Measurements from ENCODE around the gene CPVL. TPM values are rescaled to one million over a fixed set of nuclear protein-coding genes. Genes with fewer than 3 reads are reported as not detected.

CPVL gene
- total RNA-seq, 1 donor from 2014 or later = 72.6 TPM

DNA sequence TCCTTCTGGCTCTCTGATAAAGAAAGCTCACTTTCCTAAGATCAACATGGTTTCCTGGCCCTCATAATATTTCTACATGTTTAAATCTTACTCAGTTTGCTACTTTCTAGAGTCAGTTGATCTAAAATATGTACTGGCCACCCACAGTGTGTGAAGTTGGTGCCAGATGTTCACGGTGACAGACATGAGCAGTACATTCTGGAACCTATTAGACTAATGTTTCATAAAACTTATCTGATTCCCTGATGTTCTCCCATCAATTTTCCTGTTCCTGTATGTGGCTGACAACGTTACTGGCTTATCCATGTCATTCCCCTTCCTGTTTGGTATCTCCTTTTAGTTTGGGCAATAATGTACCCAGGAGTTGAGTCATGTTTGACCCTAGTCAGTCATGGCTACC is 13.7 kb upstream of the CPVL start:
- ATAC-seq (no peak), DNase-seq (no peak)
- intact Hi-C loops (cut with micrococcal nuclease) = no loop called here

DNA sequence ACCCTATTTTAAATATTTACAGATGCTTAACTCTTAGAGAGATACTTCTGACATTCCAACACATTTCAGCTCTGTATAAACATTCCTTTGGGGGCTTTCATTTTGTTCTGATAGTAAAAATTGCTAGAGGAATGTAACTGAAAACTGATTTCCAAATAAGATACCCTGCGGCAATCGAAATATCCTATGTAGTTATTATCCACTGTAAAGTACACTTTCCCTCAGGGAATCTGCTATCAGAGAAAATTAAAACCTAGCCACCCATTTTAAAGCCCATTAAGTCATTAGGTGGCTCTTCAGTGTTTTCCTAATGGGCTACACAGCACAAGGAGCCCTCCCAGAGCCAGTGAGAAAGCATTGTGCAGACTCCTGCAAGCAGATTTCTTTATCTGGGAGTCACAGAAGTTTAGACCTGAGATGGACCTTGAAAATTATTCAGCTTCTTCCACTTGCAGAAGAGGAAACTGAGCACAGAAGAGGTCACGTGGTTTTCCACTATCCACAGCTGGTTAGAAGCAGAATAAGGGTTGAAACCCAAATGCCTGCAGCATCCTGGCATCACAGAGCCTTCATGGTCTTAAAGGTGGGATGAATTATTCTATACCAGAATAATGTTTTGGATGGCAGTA is 12.6 kb upstream of the CPVL start:
- intact Hi-C loops (cut with micrococcal nuclease) = no loop called here

DNA sequence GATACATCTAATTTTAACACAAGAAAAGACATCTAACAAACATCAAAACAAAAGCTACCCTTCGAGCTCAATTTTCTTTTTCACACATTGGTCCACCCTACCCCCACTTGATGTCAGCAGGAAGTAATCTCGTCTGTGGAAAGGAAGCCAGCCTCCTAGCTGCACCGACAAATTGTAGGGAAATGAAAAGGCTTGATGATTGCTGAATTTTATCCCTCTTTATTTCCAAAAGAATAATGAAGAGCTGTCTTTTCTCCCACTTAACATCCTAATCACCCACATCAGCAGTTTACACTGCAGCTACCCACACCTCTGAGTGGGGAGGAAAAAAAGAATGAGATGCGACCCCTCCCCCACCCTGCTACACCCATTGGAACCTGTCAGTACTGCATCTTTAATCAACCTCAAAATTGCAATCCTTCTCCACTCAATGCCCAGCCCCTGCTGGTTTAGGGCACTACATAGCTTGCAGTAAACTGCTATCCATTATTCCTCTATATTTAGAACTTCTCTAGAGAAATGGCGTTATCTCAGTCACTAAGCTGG is 10.6 kb upstream of the CPVL start:
- ATAC-seq = peak; percentile 70
- DNase-seq = no peak

More for the DNA sequence above, 12.6 kb upstream of the CPVL start:
- ATAC-seq (no peak), DNase-seq (no peak)

DNA sequence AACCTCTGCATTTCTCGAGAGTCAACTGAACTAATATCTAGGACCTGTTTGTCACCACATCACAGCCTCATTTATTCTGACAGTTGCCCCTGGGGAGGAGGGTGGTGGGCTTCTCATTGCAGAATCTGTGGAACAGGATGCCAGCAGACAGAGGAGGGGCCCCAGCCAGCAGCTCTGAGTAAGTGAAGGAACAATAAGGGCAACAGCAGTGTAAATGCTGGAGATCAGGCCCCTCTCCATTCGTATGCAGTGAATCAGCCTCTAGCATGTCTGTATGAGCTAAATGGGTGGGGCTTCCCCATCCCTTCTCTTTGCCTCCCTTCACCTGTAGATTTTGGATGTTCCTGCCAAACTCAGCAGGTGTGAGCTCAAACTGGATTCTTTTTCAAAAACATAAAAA is 7.7 kb upstream of the CPVL start:
- ATAC-seq = no peak
- no peak for DNase-seq
- intact Hi-C loops (cut with micrococcal nuclease) = no loop called here

More for the DNA sequence above, 10.6 kb upstream of the CPVL start:
- intact Hi-C loops (cut with micrococcal nuclease) = no loop called here

DNA sequence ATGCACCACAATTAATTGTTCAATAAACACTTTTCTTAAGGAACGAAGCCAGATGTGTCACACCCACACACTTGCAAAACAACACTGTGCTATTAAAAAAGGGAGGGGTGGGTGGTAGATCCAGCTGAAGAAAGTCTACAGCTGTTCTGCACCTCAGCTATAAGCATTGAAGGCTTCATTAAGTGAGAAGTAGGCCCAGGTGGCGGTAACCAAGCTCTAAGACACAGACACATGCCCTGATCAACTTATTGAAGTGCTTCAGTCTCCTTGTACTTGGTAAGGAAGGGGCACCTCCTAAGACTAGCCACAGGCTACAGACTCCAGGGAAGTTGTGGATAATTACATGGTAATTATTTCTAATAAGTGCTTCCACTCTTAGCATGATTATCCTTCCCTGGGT is 4.5 kb upstream of the CPVL start:
- DNase-seq (no peak), ATAC-seq (no peak)
- intact Hi-C loops (cut with micrococcal nuclease) = no loop called here

DNA sequence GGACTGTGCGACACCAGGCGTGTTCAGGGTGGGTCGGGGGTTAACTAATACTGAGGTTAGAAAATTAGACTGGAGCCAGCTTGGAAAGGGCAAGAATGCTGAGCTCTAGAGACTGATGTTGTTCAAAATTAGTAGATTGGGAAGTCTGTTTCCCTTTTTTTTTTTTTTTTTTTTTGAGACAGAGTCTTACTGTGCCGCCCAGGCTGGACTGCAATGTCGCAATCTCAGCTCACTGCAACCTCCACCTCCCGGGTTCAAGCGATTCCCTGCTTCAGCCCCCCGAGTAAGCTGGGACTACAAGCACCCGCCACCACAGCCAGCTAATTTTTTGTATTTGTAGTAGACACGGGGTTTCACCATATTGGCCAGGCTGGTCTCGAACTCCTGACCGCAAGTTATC is 2.7 kb upstream of the CPVL start:
- ATAC-seq (no peak), DNase-seq (no peak)
- intact Hi-C loops (cut with micrococcal nuclease) = no loop called here

DNA sequence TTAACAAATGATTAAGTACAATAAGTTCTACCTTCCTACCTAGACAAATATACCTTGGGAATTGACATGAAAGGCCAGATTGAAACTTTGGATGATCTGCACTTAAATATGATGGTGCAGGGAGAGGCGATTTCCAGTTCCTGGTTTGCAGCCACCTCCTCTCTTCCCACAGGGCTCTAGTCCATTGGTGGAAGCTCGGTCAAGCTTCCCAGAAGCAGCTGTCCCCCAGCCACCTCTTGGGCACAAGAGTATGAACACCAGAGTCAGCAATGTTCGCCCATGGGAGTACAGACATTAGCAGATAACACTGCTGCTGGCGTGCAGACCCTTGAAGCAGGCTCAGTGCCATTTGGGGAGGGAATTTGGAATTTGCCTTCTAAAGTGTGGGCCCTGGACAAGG is 1.5 kb upstream of the CPVL start:
- intact Hi-C loops (cut with micrococcal nuclease) = no loop called here

DNA sequence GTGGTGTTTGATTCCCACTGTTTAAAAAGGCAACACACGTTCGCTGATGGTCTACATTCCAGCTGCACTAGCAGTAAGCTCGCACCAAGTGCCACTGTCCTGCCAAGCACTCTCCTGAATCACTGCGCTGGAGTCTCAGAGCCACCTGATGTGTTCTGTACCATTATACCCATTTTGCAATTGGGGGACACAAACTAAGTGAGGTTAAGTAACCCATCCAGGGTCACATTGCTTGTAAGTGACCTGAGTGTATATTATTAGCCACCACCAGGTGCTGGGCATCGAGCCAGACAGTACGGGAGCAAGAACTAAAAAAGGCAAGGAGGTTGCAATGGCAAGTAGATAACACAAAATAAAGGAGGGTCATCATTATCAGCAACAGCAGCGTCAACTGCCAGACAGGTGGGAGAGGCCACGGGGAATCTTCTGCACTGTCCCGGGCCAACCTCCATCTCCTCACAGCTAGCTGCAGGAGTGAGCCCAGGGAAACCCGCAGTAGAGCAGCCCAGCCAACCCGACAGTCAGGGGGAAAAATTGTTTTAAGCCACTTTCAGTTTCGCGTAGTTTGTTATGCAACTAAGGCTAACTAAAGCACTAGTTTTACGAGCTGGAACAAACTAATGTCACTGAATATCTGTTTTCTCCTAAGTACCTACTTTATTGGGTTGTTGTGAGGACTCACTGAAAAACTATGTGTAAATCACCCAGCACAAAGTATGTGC is 712 bp upstream of the CPVL start:
- ATAC-seq = peak; percentile 77
- intact Hi-C loops (cut with micrococcal nuclease) = no loop called here
- peak; percentile 79 for DNase-seq

More for the DNA sequence above, 1.5 kb upstream of the CPVL start:
- ATAC-seq (peak; percentile 58), DNase-seq (no peak)

DNA sequence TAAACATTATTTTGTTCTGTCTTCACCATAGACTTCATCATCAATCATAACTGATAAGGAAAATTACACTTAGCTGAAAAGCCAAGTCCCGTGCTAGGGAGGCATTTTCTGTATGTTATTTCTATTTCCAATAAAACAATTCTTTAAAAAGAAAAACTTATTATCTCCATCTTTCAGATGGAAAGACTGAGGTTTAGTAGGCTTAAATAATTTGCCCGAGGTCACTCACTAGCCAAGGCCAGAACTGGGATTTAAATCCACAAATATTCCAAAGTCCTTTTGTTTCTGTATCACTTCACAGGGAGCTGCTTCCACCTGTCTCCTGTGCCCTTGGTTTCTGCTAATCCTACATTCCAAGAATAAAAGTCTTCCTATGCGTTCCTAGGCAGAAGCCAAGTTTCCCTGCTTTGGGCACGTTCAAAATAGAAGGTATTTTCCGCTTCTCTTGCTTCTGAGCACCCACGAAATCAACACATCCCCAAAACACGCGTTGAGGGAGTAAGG is 732 bp downstream of the CPVL start:
- ATAC-seq (no peak), DNase-seq (no peak)
- intact Hi-C loops (cut with micrococcal nuclease) = no loop called here

DNA sequence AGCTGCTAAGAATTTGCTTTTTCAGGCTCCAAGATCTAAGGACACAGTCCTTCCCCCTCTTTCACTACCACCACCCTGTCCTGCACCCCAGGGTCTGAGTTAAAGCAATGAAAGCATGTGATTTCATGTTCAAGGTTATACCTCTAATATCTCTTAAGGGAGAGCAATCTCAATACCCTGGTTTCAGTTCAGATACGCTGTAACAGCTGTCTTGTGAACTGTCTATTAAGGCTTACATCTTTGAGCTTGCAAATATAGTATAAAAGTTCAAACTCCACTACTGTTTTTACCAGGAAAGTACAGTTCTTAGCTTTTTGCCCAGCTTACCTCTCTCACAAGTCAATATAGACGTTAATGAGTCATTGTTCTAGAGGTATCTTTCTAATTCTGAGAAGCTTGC is 2.6 kb downstream of the CPVL start:
- intact Hi-C loops (cut with micrococcal nuclease) = no loop called here
- no peak for DNase-seq
- ATAC-seq = no peak

DNA sequence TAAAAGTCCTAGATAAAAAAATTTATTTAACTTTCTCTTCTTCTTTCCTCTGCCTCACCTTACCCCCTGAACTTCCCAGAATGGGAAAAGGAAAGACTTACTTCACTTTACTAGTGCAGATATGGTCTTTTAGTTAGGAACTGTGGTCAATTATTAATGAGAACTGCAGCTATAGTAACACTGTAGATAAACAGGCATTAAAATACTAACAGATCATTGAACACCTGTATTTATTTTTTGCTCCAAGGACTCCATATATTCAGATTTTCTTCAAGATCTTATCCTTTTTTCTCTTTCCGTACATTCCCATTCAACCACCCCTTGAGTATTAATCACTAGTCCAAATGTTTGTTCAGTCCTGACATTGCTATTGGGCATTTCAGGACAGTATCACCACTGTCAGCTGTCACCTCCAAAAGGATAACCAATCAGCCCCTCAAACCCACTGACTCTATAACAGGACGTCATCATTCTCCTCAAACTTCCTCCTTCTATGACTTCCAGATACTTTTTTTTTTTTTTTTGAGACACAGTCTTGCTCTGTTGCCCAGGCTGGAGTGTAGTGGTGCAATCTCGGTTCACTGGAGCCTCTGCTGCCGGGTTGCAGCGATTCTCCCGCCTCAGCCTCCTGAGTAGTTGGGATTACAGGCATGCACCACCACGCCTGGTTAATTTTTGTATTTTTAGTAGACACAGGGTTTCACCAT is 4.2 kb downstream of the CPVL start:
- no peak for DNase-seq

DNA sequence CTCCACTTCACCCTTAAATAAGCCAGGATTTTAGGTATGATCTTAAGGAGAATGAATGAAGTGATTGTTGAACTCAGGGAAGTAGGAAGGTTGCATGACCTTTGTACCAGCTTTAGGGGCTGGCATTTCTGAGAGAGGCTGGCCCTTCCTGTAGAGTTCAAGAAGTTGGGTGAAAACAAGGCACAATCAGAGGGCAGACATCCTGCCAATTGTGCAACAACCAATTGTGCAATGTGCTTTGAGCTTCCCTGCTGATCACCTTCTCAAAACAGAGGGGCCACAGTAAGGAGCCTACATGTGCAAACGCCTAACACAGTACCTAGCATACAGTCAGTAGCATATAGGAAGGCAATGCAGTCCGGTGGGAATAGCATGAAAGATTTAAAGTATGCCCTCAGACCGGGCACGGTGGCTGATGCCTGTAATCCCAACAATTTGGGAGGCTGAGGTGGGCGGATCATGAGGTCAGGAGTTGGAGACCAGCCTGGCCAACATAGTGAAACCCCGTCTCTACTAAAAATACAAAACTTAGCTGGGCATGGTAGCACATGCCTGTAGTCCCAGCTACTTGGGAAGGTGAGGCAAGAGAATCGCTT is 5.4 kb downstream of the CPVL start:
- no peak for DNase-seq
- intact Hi-C loops (cut with micrococcal nuclease) = no loop called here
- peak; percentile 29 for ATAC-seq

More for the DNA sequence above, 4.2 kb downstream of the CPVL start:
- intact Hi-C loops (cut with micrococcal nuclease) = no loop called here
- ATAC-seq = no peak

DNA sequence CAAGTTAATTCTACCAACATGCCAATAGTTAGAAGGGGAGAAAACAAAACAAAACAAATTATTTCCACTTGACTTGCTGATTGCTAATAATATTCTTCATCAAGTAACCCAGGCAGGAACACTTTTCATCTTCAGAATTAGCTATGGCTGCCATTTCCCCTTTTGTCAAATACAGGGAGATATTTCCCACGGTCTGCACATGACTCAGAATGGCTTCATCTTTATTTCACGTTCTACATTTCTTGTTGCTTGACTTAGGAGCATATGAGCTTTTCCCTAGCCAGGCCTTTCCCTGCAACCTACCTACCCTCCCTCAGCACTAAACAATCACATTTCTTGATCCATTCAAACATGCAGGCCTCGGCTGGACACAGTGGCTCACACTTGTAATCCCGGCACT is 6.5 kb downstream of the CPVL start:
- ATAC-seq = peak; percentile 8
- intact Hi-C loops (cut with micrococcal nuclease) = no loop called here
- no peak for DNase-seq

DNA sequence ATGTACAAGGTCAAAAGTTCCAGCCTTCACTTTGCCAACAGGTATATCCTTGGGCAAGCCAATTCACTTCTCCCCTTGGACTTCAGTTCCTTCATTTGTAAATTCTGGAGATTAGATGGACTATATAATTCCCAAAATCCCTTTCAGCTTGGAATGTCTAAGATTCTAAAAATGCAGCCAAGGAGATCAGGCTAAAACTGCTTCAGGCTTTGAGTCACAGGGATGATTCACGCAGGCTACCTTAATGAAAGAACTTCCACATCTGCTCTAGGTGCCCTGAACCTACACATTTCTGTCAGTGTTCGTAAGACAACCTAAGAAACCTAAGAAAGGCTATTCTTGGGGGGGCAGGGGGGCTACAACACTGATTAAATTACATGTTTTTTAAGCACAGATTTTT is 7.1 kb downstream of the CPVL start:
- intact Hi-C loops (cut with micrococcal nuclease) = no loop called here

DNA sequence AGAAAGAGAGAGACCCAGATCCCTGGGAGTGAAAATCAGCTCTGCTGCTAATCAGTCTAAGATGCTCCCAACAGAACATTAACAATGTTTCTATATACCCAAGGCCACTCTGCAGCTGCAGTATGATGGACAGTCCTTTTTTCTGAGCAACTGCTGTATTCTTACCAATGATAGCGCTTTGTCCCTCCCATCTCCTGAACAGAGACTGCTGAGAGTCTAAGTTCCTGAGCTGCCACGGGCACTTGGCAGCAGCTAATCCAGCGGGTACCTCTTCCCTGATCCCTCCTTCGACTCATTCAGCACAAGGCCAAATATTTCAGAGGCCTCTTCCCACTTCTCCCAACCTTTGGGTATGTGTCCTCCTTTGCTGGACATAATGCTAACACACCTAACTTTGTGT is 7.7 kb downstream of the CPVL start:
- intact Hi-C loops (cut with micrococcal nuclease) = no loop called here
- ATAC-seq = no peak
- no peak for DNase-seq

More for the DNA sequence above, 7.1 kb downstream of the CPVL start:
- DNase-seq (no peak), ATAC-seq (no peak)

DNA sequence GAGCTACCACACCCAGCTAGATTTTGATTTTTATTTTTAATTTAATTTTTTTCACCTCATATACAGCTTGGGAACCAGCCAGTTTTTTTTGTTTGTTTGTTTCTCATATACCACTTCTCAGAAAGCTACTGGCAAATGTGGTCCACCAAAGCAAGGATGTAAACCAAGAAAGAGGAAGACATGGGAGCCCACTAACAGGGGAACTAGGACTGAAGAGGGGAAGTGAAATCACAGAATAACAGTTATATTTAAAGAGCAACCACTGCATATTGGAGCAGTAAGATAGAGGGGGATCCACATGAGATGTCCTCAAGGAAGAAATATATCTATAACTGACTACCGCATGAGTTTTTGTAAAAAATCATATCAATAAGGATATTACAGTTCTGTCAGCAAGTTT is 10.5 kb downstream of the CPVL start:
- no peak for DNase-seq
- ATAC-seq = peak; percentile 40
- intact Hi-C loops (cut with micrococcal nuclease) = no loop called here

DNA sequence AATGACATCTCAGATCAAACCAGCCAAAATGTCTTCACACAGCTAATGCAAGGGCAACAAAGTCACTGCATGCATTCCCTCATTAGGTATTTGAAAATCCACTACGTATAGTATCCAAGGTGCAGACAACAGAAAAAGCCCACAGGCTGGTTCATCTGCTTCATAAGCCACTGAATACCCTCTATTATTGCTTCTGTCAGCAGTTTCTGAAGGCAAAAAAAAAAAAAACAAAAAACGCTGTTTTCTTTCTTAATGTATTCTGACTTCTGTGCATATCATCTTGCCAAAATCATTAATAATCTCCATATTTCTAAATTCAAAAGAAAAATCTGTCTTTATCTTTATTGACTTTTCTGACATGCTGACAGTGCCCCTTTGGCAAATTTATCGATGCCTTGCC is 13.4 kb downstream of the CPVL start:
- intact Hi-C loops (cut with micrococcal nuclease) = no loop called here
- DNase-seq (no peak), ATAC-seq (no peak)

DNA sequence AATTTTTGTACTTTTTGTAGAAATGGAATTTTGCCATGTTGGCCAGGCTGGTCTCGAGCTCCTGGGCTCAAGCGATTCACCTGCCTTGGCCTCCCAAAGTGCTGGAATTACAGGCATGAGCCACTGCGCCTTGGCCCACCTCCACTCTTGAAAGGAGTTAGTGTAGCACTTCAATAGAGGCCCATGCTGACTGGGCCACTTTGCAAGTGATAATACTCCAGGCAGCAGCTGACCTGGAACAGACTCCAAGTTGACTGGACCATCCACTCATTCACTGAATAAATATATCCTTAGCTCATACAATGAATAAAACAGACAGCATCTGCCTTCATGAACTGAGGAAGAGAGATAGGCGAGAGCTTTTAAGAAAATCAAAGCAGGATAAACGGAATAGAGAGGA is 14.7 kb downstream of the CPVL start:
- intact Hi-C loops (cut with micrococcal nuclease) = no loop called here
- DNase-seq = no peak
- peak; percentile 83 for ATAC-seq

DNA sequence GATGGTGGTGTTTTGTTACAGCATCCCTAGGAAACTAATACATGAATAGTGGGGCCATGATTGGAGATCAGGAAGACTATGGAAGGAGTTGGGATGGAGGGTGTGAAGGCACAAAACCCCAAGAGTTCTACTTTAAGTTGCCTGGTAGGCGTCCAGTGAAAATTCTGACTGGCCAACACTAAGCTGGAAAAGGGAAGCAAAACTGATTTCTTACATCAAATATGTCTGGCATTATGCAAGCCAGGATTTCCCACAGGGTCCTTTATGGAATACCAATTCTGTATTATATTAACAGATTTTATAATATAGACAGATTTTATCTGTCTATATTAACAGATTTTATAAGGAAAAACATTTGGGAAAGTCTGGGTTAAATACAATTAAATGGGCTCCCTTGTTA is 16.2 kb downstream of the CPVL start:
- ATAC-seq = no peak
- DNase-seq = no peak
- intact Hi-C loops (cut with micrococcal nuclease) = no loop called here

DNA sequence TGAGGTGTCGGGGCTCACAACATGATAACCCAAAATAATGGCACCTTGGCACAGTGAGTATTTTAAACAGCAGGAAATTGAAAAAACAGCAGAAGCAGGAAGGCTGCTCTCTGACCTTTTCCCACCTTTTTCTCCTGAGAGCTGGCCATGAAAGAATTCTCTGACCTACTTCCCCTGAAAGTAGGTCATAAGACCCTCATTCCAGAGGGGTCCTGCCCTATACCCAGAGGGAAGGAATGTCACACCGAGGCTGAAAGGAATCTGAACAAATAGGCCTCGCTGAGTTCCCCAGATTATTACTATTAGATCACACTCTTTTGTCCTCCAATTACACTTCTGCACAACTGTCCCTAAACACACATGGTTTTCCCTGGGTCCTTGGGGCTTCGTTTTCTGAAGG is 18.8 kb downstream of the CPVL start:
- ATAC-seq (no peak), DNase-seq (no peak)
- intact Hi-C loops (cut with micrococcal nuclease) = no loop called here
